ENCODE results near the gene TTLL13.
"Not testable (repeated sequence)": the region's sequence is repeated elsewhere in the genome, so short reads cannot be mapped to it uniquely, and the experiment has no call there.

The TTLL13 gene

DNA sequence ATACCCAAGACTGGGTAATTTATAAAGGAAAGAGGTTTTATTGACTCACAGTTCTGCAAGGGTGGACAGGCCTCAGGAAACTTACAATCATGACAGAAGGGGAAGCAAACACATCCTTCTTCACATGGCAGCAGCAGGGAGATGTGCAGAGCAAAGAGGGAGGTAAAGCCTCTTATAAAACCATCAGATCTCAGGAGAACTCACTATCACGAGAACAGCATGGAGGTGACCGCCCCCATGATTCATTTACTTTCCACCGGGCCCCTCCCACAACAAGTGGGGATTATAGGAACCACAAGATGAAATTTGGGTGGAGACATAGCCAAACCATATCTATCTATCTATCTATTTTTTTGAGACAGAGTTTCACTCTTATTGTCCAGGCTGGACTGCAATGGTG lies 10.0 kb upstream of the TTLL13 start:
- no peak for DNase-seq

DNA sequence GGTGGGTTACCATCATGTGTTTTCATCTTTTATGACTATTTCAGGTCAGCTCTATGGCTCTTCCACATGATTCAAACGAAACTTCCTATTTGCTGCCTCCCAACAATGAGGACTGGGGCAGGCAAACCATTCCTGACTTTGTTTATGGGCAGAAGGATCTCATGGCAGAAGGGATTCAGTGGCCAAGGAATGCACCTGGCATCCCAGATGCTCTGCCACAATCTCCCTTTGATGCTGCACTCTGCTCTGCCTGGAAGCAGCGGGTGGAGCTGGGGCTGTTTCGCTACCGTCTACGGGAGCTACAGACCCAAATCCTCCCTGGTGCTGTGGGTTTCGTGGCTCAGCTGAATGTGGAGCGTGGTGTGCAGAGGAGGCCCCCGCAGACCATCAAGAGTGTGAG lies 8.5 kb upstream of the TTLL13 start:
- DNase-seq = no peak

DNA sequence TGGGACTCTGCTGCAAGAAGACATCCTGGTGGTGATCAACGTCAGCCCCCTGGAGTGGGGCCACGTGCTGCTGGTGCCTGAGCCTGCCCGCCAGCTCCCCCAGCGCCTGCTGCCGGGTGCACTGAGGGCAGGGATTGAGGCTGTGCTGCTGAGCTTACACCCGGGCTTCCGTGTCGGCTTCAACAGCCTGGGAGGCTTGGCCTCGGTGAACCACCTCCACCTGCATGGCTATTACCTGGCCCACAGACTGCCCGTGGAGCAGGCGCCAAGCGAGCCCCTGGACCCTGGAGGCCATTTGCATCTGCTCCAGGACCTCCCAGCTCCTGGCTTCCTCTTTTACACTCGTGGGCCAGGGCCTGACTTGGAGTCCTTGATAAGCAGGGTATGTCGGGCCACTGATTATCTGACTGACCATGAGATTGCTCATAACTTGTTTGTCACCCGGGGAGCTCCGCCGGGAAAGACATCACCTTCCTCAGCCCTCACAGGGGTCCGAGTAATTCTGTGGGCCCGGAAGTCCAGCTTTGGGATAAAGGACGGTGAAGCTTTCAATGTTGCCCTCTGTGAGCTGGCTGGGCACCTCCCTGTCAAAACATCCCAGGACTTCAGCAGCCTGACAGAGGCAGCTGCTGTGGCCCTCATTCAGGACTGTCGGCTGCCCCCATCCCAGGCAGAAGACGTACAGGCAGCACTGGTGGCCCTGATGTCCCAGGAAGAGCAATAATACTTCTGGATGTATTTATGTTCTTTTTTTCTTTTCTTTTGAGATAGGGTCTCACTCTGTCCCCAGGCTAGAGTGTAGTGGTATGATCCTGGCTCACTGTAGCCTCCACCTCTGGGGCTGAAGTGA lies 7.8 kb upstream of the TTLL13 start:
- no peak for DNase-seq

DNA sequence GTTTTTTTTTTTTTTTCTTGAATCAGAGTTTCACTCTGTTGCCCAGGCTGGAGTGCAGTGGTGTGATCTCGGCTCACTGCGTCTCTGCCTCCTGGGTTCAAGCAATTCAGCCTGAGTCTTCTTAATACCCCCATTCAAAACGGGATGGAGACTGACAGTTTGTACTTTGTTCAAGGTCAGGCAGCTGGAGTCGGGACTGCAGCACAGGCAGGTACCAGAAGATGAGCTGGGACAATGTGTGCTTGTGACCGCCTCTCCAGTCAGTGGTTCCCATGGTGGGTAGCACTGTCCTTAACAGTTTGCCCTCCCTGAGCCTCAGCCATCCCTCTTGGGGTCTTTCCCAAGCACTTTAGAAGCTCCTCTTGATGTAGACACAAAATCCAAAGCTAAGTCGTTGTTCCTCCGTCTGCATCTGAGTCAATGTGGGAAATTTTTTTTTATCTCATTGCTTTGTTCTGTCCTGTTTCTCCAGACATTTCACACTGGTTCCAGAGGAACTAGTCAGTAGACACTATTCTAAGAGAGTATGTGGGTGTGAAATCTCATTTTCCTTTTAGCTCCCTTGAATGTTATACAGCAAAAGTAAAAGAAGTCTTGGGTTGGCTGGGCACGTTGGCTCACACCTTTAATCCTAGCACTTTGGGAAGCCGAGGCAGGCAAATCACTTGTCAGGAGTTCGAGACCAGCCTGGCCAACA lies 5.3 kb upstream of the TTLL13 start:
- DNase-seq = no peak

DNA sequence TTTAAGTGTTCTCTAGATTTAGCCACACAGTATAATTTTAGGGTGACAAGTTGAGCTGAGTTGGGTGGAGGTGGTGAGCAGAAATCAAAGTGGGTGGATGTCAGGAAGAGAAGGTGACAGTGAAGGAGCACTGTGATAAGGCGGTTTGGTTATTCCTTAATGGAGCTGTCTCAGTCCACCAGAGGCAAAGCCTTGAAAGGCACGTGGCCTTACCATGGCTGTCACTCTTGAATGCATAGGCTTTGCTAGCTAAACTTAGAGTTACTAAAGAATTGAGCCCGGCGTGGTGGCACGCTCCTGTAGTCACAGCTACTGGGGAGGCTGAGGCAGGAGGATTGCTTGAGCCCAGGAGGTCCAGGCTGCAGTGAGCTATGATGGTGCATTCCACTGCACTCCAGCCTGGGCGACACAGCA lies 560 bp upstream of the TTLL13 start:
- DNase-seq = no peak

DNA sequence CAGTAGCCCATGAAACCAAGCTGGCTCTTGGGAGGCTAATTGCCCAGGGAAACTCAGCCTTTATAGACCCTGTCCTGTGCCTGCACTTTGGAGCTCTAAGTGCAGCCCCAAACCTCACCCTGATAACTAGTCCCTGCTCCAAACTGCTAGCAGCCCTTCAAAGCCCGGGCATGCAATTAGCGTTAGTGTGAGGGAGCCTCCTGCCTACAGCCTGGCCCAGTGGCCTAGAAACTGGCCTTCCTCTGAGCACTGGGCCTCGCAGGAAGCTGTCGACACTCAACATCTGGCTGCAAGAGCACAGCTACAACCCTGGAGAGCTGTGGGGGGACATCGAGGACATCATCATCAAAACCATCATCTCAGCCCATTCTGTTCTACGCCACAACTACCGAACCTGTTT lies 8.4 kb downstream of the TTLL13 start:
- DNase-seq = no peak

DNA sequence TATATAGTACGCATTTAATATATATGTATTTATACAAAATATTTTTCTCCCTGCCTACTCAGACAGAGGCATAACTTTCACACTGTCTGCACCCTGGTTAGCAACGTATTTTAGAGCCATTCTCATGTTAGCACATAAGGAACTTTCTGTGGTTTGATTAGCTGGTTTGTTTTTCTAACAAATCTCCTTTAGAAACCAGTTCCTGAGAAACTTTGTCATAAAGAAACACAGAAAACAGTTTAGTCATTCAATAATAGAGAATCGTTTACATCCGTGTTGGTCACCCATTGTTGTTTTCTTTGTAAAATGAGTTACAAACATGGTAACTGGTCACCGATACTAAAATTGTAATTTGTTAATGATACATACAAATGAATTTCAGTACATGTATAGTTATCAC lies 10.2 kb downstream of the TTLL13 start:
- no peak for DNase-seq

DNA sequence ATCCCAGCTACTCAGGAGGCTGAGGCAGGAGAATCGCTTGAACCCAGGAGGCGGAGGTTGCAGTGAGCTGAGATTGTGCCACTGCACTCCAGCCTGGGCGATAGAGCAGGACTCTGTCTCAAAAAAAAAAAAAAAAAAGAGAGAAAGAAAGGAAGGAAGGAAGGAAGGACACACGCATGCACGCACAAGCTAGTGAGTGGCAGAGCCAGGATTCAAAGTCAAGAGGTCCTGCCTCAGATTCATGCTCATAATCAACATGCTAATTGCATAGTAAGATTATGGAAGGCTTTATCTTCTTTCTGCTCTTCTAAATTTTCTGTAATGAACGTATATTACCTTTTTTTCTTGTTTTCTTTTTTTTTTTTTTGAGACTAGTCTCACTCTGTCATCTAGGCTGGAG lies 11.4 kb downstream of the TTLL13 start:
- DNase-seq = not testable (repeated sequence)

DNA sequence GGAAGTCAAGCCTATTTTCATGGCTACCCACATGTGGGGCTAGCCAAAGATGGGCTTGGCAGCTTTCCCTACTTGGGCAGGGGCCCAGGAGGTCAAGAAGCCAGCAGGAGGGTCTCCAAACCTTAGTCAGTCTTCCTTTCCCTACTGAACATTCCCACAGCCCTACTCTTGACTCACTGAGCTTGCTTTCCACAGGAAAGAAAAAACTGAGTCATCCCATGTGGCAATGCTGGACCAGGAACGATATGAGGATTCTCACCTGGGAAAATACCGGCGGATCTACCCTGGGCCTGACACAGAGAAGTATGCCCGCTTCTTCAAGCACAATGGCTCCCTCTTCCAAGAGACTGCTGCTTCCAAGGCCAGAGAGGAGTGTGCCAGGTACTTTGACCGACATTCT lies 12.5 kb downstream of the TTLL13 start:
- no peak for DNase-seq

DNA sequence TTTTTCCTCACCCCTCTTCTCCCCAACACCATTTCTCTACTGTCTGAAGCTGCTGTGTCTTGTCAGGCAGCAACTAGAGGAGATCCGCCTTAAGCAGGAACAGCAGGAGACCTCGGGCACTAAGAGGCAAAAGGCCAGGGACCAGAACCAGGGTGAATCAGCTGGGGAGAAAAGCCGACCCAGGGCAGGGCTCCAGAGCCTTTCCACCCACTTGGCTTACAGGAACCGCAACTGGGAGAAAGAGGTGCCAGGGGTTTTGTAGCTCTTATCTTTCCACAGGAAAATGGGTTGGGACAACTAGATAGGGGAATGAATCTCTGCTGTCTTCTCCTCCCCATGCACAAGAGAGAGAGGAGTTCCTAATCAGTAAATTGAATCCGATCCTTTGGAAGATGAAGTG lies 13.1 kb downstream of the TTLL13 start:
- no peak for DNase-seq

DNA sequence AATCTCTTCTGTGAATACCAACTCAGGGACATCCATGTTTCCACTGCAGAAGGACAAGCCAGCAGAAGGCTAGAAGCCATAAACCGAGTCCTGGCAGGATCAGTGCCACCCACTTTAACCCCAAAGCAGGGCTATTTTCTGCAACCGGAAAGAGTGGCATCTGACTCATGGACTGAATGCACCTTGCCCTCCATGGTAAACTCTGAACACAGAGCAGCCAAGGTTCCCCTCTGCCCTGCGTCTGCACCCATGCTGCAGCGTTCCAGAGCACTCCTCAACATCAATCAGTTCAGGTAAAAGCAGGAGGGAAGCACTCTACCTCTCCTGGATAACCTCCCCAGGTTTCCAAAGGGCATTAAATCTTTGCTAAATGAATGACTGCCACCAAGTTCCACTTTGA lies 15.3 kb downstream of the TTLL13 start:
- no peak for DNase-seq

DNA sequence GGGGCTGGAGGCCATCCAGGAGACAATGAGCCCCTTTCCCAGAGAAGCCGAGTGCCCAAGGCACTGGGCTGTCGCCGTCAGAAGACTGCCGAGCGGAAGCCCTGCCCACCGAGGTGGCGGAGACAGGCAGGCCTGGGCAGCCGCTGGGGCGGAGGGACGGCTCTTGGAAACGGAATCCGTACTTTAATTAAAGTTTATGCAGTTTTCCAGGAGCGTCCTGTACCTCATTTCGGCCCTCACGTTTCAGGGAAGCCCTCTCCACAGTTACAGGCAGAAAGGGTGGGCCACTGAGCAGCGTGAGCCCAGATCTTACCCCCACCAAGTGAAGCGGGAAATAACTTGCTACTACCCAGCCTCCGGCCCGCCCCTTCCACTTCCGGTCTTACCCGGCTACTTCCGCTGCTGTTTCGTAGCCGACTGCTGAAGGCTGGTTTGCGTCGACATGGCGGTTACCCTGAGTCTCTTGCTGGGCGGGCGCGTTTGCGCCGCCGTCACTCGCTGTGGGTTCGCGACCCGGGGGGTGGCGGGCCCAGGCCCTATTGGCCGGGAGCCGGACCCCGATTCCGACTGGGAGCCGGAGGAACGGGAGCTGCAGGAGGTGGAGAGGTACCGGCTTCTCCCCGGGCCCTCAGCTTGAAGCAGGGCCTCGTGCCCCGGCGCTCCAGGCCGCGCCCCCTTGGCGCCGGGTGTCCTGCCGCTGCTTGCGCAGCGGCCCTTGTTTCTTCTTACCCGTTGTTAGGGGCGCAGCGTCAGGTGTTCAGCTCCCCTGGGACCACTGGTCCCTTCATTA lies 16.1 kb downstream of the TTLL13 start, which contains the start of gene NGRN:
TSS of gene NGRN (plus strand) at position 402 of the 790 bp plus-strand sequence. CDS start at position 443, 41 bp downstream.
- DNase-seq = peak; percentile 89 to 93

DNA sequence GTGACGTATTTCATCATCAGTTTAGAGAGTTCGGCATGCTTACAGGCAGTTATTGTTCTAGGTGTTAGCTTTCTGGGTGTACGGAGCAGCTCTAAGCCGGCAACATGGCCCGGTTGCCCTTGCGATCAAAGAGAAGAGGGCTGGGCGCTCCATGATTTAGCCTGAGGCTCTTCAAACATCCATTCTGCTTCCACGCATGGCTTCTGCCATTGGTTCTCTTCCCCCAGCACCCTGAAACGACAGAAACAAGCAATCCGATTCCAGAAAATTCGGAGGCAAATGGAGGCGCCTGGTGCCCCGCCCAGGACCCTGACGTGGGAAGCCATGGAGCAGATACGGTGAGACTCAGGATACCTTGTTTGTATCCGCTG lies 16.7 kb downstream of the TTLL13 start:
- DNase-seq = peak in 1 of 2 donors; percentile 44

DNA sequence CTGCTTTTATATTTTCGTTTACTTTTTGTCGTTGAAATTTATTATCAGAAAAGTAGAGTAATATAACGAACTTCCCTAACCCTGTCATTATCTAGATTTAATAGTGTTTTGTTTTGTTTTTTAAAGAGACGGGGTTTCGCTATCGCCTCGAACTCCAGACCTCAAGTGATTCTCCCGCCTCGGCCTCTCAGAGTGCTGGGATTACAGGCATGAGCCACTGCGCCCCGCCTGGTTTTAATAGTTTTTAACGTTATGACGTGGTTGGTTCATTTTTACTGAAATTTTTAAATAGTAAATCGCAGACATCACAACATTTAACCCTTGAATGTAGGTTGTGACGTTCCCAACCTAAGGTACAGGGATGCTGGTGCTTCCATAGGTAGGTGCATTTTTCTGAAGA lies 17.1 kb downstream of the TTLL13 start:
- no peak for DNase-seq

DNA sequence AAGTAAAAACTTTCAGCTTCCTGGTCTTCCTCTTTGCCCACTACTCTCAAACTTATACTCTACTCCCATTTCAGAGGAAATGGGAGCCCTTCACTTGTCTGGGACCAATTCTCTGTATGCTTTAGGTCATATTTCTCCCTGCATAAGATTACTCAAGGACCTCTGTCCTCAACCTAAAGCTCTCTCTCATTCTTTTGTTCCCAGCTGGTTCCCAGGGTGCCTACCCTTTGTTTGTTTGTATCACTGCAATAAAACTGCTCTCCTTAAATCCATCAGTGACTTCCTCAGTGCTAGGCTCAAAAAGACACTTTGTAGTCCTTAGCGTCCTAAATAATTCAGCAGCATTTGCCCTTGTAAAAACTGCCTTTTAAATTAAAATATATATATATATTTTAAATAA lies 19.1 kb downstream of the TTLL13 start:
- DNase-seq = no peak

DNA sequence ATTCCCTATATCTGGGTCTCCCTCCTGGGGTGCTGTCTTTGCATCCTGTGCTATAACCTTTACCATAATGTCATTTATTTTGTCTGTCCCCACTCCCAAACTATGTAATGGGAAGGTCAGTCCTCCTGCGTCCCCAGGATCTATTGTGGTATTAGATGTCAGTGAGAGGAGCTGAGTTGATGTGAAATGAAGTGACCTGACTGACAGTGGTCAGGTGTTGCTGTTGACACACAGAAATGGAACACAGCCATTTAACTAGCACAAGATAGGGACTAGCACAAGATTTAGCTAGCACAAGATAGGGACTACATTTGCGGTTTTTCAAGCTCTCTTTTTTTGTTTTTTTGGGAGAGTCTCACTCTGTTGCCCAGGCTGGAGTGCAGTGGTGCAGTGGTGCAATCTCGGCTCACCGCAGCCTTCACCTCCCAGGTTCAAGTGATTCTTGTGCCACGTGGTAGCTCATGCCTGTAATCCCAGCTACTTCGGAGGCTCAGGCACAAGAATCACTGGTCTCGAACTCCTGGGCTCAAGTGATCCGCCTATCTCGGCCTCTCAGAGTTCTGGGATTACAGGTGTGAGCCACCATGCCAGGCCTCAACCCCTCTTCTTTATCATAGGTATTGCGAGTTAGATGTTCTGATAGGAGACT lies 21.3 kb downstream of the TTLL13 start:
- DNase-seq = no peak

DNA sequence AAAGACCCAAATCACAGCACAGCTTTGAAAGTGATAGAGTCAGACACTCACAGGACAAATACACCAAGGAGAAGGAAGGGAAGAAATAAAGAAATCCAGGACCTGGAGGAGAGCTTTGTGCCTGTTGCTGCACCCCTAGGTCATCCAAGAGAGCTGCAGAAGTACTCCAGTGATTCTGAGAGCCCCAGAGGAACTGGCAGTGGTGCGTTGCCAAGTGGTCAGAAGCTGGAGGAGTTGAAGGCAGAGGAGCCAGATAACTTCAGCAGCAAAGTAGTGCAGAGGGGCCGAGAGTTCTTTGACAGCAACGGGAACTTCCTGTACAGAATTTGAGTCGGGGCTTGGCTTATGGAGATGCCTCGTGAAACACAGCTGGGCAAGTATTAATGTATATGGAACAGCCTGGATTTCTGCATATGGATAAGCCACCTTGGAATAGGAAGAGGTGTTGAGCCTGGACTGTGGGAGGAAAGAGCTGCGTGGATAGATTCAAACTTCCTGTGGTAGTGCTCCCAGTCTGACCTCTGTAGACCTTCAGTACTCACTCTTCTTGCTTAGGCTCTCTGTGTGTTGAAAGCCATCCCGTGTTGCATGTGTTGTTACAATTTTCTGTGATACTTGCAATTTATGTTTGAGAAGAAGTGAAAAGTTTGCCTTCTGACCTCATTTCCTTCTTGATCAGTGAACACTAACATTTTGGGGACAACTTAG lies 22.3 kb downstream of the TTLL13 start:
- no peak for DNase-seq

DNA sequence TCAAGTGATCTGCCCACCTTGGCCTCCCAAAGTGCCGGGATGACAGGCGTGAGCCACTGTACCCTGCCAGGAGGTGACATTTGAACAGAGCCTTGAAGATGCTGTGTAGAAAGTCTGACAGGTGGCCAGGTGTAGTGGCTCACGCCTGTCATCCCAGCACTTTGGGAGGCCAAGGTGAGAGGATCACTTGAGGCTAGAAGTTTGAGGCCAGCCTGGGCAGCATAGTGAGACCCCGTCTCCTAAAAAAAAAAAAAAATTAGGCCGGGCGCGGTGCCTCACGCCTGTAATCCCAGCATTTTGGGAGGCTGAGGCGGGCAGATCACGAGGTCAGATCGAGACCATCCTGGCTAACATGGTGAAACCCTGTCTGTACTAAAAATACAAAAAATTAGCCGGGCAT lies 29.1 kb downstream of the TTLL13 start:
- not testable (repeated sequence) for DNase-seq

DNA sequence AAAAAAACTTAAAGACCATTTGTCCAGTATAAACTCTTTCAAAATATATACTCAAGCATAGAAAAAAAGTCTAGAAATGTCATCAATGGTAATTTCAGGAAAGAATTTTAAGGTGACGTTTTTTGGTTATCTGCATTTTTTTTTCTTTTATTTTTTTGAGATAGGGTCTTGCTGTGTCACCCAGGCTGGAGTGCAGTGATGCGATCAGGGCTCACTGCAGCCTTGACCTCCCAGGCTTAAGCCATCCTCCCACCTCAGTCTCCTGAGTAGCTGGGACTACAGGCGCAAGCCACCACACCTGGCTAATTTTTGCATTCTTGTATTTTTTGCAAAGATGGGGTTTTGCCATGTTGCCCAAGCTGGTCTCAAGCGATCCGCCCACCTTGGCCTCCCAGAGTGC lies 31.4 kb downstream of the TTLL13 start:
- DNase-seq = not testable (repeated sequence)

DNA sequence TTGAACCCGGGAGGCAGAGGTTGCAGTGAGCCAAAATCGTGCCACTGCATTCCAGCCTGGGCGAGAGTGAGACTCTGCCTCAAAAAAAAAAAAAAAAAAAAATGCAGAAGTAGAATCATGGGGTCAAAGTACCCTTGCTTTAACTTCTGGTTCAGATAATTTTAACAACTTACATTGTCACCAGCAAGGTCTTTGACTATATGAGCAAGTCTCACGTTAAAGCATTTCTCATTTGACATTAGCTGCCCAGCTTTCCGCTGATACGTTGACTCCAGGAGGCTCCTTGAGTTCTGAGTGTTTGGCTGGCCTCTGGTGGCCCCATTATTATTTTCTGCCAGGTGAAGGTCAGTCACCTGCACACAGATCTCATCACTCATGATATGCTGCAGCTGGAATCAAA lies 32.3 kb downstream of the TTLL13 start:
- not testable (repeated sequence) for DNase-seq

DNA sequence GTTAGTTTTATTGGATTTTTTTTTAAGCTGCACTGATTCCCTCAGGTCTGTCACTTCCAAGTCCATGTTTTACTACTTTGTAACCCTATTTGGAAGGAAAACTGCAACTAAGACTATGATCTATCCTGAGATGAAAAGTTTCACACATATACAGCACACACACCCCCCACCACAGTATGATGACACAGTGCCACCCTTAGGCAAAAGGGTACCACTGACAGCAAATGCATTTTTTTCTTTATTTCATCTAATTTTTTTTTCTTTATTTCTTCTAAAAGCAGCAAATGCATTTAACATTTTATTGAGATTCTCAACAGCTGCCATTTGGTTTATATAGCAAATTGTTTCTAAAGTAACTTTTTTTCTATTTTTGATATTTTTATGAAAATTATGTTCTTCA lies 37.3 kb downstream of the TTLL13 start:
- no peak for DNase-seq

DNA sequence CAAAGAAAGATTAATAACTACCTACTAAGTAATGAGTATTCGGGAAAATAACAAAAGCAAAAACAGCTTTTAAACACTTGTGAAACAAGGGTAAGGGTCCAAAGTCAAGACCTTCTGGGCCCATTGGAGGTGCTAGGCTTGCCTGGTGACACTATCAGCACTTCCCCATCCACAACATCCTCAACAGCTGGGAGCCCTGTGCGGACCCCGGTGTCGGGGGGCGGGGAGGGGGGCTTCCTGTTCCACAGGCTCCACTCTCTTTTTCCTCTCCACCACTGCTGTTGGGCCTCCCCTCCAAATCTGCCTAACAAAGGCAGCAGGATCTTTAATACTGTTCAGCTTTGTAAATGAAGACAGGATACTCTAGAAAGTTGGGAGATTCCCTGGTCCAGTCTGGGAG lies 37.7 kb downstream of the TTLL13 start:
- DNase-seq = no peak
